OCI-LY1 (cell line): Measurements from ENCODE around the gene VAV2.

Source experiments
- H2AFZ ChIP-seq: fragments of 200-600 bp; sonication (generic), shearing (Covaris generic); 2 replicates; pipeline ENCODE4 v1.6.0; 2014; ENCODE audit warnings: antibody characterized with exemption, mild to moderate bottlenecking, low read length
- H3F3A ChIP-seq: fragments of 200-600 bp; sonication (generic), shearing (Covaris generic); 2 replicates; pipeline ENCODE4 v1.6.0; 2014; ENCODE audit warnings: mild to moderate bottlenecking, antibody characterized with exemption, low read length, moderate library complexity; ENCODE audit not compliant: insufficient read depth
- H3K27ac ChIP-seq: fragments of 200-600 bp; sonication (generic); 2 replicates; pipeline ENCODE4 v1.5.1; 2014; ENCODE audit warnings: low read length, mixed run types, mild to moderate bottlenecking, low read depth; ENCODE audit not compliant: poor library complexity, severe bottlenecking
- H3K27me3 ChIP-seq: fragments of 200-600 bp; sonication (generic); 2 replicates; pipeline ENCODE4 v1.6.0; 2014; ENCODE audit warnings: antibody characterized with exemption, mild to moderate bottlenecking, low read length, moderate library complexity; ENCODE audit not compliant: insufficient read depth
- H3K36me3 ChIP-seq: fragments of 200-600 bp; sonication (generic); 2 replicates; pipeline ENCODE4 v1.6.1; 2014; ENCODE audit warnings: mild to moderate bottlenecking, antibody characterized with exemption, low read length, moderate library complexity, mixed read lengths; ENCODE audit not compliant: insufficient read depth
- H3K4me1 ChIP-seq: fragments of 200-600 bp; sonication (generic); 2 replicates; pipeline ENCODE4 v1.5.1; 2014; ENCODE audit warnings: mild to moderate bottlenecking, low read length, moderate library complexity; ENCODE audit not compliant: insufficient read depth, severe bottlenecking
- H3K4me2 ChIP-seq: fragments of 200-600 bp; sonication (generic), shearing (Covaris generic); 2 replicates; pipeline ENCODE4 v1.6.1; 2014; ENCODE audit warnings: low read length
- H3K4me3 ChIP-seq: fragments of 200-600 bp; sonication (generic); 2 replicates; pipeline ENCODE4 v1.5.1; 2014; ENCODE audit warnings: low read length, low read depth, mild to moderate bottlenecking, mixed read lengths; ENCODE audit not compliant: poor library complexity, severe bottlenecking
- H3K79me2 ChIP-seq: fragments of 200-600 bp; shearing (Covaris generic); 2 replicates; pipeline ENCODE4 v1.6.1; 2016; ENCODE audit warnings: mixed run types, low read length, mixed read lengths; ENCODE audit not compliant: insufficient read depth
- H3K9ac ChIP-seq: fragments of 200-600 bp; sonication (generic), shearing (Covaris generic); 2 replicates; pipeline ENCODE4 v1.6.1; 2014; ENCODE audit warnings: mild to moderate bottlenecking, low read length, mixed read lengths
- H3K9me2 ChIP-seq: fragments of 200-600 bp; sonication (generic), shearing (Covaris generic); 2 replicates; pipeline ENCODE4 v1.6.1; 2014; ENCODE audit warnings: low read depth, mild to moderate bottlenecking, low read length, mixed read lengths
- H3K9me3 ChIP-seq: fragments of 200-600 bp; shearing (Covaris generic); 2 replicates; pipeline ENCODE4 v1.6.1; 2014; ENCODE audit warnings: low read length, mixed read lengths
- H4K20me1 ChIP-seq: fragments of 200-600 bp; sonication (generic), shearing (Covaris generic); 2 replicates; pipeline ENCODE4 v1.6.0; 2016; ENCODE audit warnings: mild to moderate bottlenecking, low read length; ENCODE audit not compliant: insufficient read depth
- CTCF ChIP-seq: fragments of 200-600 bp; sonication (generic), shearing (Covaris generic); IDR thresholded peaks from 2 replicates; pipeline ENCODE4 v1.5.1; 2017; ENCODE audit warnings: mild to moderate bottlenecking, antibody characterized with exemption, low read length, moderate library complexity, mixed read lengths
- EZH2 ChIP-seq: fragments of 200-600 bp; sonication (generic), shearing (Covaris generic); IDR thresholded peaks from 2 replicates; pipeline ENCODE4 v1.8.0; 2017; ENCODE audit warnings: borderline replicate concordance, mixed run types, mild to moderate bottlenecking, antibody characterized with exemption, low read length, moderate library complexity, mixed read lengths

The VAV2 gene

GRCh38 chr9:134040176-134040565, 48.0 kb upstream of the VAV2 start:
- Histone ChIP-seq H3K27me3 (no peaks in the 10 kb centered on the region), H3F3A (no peaks in the 10 kb centered on the region), H2AFZ (no peak overlapping the region), H3K79me2 (no peaks in the 10 kb centered on the region), H3K9ac (no peak overlapping the region), H3K9me3 (no peaks in the 10 kb centered on the region), H3K9me2 (no peaks in the 10 kb centered on the region), H4K20me1 (no peaks in the 10 kb centered on the region), H3K4me3 (no peak overlapping the region), H3K27ac (no peak overlapping the region), H3K4me2 (no peak overlapping the region), H3K4me1 (no peaks in the 10 kb centered on the region), H3K36me3 (peaks cover 7% of the 10 kb centered on the region)
- TF ChIP-seq EZH2: no peak
- TF ChIP-seq CTCF: no peak

- Histone ChIP-seq H3K36me3 (peaks cover 7% of the 10 kb centered on the region), H3K4me2 (no peak overlapping the region), H4K20me1 (no peaks in the 10 kb centered on the region), H3K9ac (no peak overlapping the region), H3F3A (no peaks in the 10 kb centered on the region), H3K9me3 (no peaks in the 10 kb centered on the region), H2AFZ (no peak overlapping the region), H3K4me1 (no peaks in the 10 kb centered on the region), H3K27me3 (no peaks in the 10 kb centered on the region), H3K4me3 (no peak overlapping the region), H3K9me2 (no peaks in the 10 kb centered on the region), H3K27ac (no peak overlapping the region), H3K79me2 (no peaks in the 10 kb centered on the region)
- TF ChIP-seq EZH2: no peak
- no peak for TF ChIP-seq CTCF
Measured at GRCh38 chr9:134039386-134040175, 47.5 kb upstream of the VAV2 start.

DNA sequence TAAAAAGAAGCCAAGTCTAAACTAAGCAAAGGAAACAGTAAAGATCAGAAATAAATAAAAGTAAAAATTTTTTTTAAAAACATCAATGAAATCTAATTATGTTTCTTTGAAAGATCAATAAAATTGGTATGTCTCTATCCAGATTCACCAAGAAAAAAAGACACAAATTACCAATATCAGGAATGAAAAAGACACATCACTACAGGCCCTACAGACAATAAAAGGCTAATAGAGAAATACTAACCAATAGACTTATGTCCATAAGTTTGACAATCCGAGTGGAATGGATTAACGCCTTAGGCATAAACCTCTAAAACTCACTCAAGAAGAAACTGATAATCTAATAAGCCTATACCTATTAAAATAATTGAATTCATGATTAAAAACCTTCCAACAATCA, 45.5 kb upstream of the VAV2 start:
- Histone ChIP-seq H3K4me3 (no peak overlapping the region), H3K9me3 (no peaks in the 10 kb centered on the region), H4K20me1 (no peaks in the 10 kb centered on the region), H3K9ac (no peak overlapping the region), H3K9me2 (no peaks in the 10 kb centered on the region), H3K4me1 (no peaks in the 10 kb centered on the region), H3K4me2 (no peak overlapping the region), H3K27me3 (no peaks in the 10 kb centered on the region), H3F3A (no peaks in the 10 kb centered on the region), H2AFZ (no peak overlapping the region), H3K79me2 (no peaks in the 10 kb centered on the region), H3K27ac (no peak overlapping the region), H3K36me3 (peaks cover 24% of the 10 kb centered on the region)
- TF ChIP-seq EZH2: no peak
- no peak for TF ChIP-seq CTCF
